SK-N-SH (cell line): Measurements from ENCODE around the gene ZBED3. TPM values are rescaled to one million over a fixed set of nuclear protein-coding genes. Genes with fewer than 3 reads are reported as not detected.

ENCODE experiments used
- polyA plus RNA-seq, 3 experiments: library from polyadenylated mRNA; depleted of rRNA; stranded (reverse); fragments of >200 nt; gene quantifications; 2 replicates each; pipeline ENCODE4 v1.2.3, GENCODE V29; 2012
- small RNA-seq, 7 experiments: library from RNA; depleted of rRNA; stranded (forward); fragments of <200 nt; gene quantifications; one replicate each; pipeline ENCODE3, GENCODE V24; 2012

The ZBED3 gene
- polyA plus RNA-seq, 1 of the 3 experiments (the other 2 are of a cell fraction) = 5.8 TPM

Small RNA genes within 50 kb of the gene (small RNA-seq; reads per million reads assigned to genes)
- gene SNORA47 = 0 to 12.6 (median 0) reads per million in 7 experiments

Other genes with a start within 250 kb of the ZBED3 start
- not detected in 2 replicates for gene S100Z, start 237.3 kb downstream of the ZBED3 start, polyA plus RNA-seq (2012; rRNA removed)
- not detected in 2 replicates for gene CRHBP, start 134.2 kb downstream of the ZBED3 start, polyA plus RNA-seq (2012; rRNA removed)
- 9.8 and 11.0 TPM in 2 replicates for gene AGGF1, start 56.9 kb downstream of the ZBED3 start, polyA plus RNA-seq (2012; rRNA removed)
- gene PDE8B, start 123.4 kb upstream of the ZBED3 start, polyA plus RNA-seq (2012; rRNA removed) = not detected in 2 replicates